ENCODE measurements around the gene APOBEC3C.
"Not testable (repeated sequence)": the region's sequence is repeated elsewhere in the genome, so short reads cannot be mapped to it uniquely, and the experiment has no call there.

DNA sequence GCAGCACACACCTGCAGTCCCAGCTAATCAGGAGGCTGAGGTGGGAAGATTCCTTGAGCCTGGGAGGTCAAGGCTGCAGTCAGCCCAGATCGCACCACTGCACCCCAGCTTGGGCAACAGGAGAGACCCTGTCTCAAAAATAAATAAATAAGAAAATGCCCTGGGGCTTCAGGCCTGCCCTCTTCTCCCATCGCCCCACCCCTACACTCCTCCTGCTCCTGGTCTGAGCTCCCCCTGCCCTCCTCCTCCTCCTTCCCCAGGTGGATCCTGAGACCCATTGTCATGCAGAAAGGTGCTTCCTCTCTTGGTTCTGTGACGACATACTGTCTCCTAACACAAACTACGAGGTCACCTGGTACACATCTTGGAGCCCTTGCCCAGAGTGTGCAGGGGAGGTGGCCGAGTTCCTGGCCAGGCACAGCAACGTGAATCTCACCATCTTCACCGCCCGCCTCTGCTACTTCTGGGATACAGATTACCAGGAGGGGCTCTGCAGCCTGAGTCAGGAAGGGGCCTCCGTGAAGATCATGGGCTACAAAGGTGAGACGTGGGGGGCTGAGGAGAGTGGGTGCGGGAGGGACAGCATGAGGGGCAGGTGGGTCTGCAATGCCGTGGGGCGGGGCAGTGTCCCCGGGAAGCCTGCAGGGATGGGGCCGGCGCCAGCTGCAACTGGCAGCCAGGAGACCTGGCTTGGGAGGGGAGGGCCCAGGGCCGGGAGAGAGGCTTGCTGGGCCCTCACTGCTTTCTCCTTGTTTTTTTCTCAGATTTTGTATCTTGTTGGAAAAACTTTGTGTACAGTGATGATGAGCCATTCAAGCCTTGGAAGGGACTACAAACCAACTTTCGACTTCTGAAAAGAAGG, 17.6 kb downstream of the APOBEC3C start:
- TF ChIP-seq, protein P1, sequence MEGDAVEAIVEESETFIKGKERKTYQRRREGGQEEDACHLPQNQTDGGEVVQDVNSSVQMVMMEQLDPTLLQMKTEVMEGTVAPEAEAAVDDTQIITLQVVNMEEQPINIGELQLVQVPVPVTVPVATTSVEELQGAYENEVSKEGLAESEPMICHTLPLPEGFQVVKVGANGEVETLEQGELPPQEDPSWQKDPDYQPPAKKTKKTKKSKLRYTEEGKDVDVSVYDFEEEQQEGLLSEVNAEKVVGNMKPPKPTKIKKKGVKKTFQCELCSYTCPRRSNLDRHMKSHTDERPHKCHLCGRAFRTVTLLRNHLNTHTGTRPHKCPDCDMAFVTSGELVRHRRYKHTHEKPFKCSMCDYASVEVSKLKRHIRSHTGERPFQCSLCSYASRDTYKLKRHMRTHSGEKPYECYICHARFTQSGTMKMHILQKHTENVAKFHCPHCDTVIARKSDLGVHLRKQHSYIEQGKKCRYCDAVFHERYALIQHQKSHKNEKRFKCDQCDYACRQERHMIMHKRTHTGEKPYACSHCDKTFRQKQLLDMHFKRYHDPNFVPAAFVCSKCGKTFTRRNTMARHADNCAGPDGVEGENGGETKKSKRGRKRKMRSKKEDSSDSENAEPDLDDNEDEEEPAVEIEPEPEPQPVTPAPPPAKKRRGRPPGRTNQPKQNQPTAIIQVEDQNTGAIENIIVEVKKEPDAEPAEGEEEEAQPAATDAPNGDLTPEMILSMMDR (conservative IDR thresholded peaks at IDR 0.05; ENCODE audit: low read depth, low read length): not testable (repeated sequence)
- not testable (repeated sequence) for TF ChIP-seq RAD21 (IDR thresholded peaks at IDR 0.05; ENCODE audit: low read length); POLR2A (IDR thresholded peaks at IDR 0.05; ENCODE audit: low read depth, low read length); CEBPB (IDR thresholded peaks at IDR 0.05; ENCODE audit: low read depth, low read length); SMC3 (IDR thresholded peaks at IDR 0.05; ENCODE audit: low read depth, low read length); MAFK (IDR thresholded peaks at IDR 0.05; ENCODE audit: low read depth, low read length); RFX5 (IDR thresholded peaks at IDR 0.05; ENCODE audit: low read depth, low read length)
- TF ChIP-seq, protein P2, sequence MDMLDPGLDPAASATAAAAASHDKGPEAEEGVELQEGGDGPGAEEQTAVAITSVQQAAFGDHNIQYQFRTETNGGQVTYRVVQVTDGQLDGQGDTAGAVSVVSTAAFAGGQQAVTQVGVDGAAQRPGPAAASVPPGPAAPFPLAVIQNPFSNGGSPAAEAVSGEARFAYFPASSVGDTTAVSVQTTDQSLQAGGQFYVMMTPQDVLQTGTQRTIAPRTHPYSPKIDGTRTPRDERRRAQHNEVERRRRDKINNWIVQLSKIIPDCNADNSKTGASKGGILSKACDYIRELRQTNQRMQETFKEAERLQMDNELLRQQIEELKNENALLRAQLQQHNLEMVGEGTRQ (IDR thresholded peaks at IDR 0.05; ENCODE audit: low read depth, low read length): not testable (repeated sequence)
- TF ChIP-seq, protein P3, sequence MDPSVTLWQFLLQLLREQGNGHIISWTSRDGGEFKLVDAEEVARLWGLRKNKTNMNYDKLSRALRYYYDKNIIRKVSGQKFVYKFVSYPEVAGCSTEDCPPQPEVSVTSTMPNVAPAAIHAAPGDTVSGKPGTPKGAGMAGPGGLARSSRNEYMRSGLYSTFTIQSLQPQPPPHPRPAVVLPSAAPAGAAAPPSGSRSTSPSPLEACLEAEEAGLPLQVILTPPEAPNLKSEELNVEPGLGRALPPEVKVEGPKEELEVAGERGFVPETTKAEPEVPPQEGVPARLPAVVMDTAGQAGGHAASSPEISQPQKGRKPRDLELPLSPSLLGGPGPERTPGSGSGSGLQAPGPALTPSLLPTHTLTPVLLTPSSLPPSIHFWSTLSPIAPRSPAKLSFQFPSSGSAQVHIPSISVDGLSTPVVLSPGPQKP (IDR thresholded peaks at IDR 0.05; ENCODE audit: borderline replicate concordance, low read depth, low read length): not testable (repeated sequence)
